ENCODE results near the gene STK32B.

GRCh38 chr4:5403746-5404497, 352.6 kb downstream of the STK32B start:
- no peak for TF ChIP-seq CTCF (IDR thresholded peaks at IDR 0.05)
- TF ChIP-seq POLR2A (IDR thresholded peaks at IDR 0.05), result no peak
